ENCODE measurements around the gene RAD23A. TPM values are rescaled to one million over a fixed set of nuclear protein-coding genes. Genes with fewer than 3 reads are reported as not detected.

Gene RAD23A
- total RNA-seq, 6 experiments from 2014 or later = 108 to 140 (median 129) TPM

GRCh38 chr19:12987781-12988180, 42.1 kb downstream of the RAD23A start:
- TF ChIP-seq CTCF (IDR thresholded peaks at IDR 0.05) = no peak
- Mint-ChIP-seq H3K4me1 (ENCODE audit: low read depth) (peaks cover 8% of the 10 kb centered on the region), H3K9me3 (no peaks in the 10 kb centered on the region), H3K27me3 (ENCODE audit: insufficient read depth) (no peaks in the 10 kb centered on the region), H3K4me3 (no peak overlapping the region), H3K36me3 (ENCODE audit: low read depth) (no peaks in the 10 kb centered on the region), H3K27ac (no peak overlapping the region)
- DNase-seq = no peak

GRCh38 chr19:12990431-12990830, 44.8 kb downstream of the RAD23A start:
- Mint-ChIP-seq H3K4me1 (ENCODE audit: low read depth) (peaks cover 8% of the 10 kb centered on the region), H3K4me3 (no peak overlapping the region), H3K27ac (no peak overlapping the region), H3K27me3 (ENCODE audit: insufficient read depth) (peaks cover 2% of the 10 kb centered on the region; the same call in 1 of the 2 replicates), H3K36me3 (ENCODE audit: low read depth) (no peaks in the 10 kb centered on the region), H3K9me3 (no peaks in the 10 kb centered on the region)
- no peak for DNase-seq
- TF ChIP-seq CTCF (IDR thresholded peaks at IDR 0.05) = no peak

- Mint-ChIP-seq H3K4me3 (no peak overlapping the region), H3K27me3 (ENCODE audit: insufficient read depth) (peaks cover 2% of the 10 kb centered on the region; the same call in 1 of the 2 replicates), H3K27ac (no peak overlapping the region), H3K9me3 (no peaks in the 10 kb centered on the region), H3K4me1 (ENCODE audit: low read depth) (peaks cover 7% of the 10 kb centered on the region), H3K36me3 (ENCODE audit: low read depth) (no peaks in the 10 kb centered on the region)
- DNase-seq = no peak
- no peak for TF ChIP-seq CTCF (IDR thresholded peaks at IDR 0.05)
Measured at GRCh38 chr19:12990853-12991252, 45.2 kb downstream of the RAD23A start.

- Mint-ChIP-seq H3K4me1 (ENCODE audit: low read depth) (peaks cover 7% of the 10 kb centered on the region), H3K36me3 (ENCODE audit: low read depth) (no peaks in the 10 kb centered on the region), H3K9me3 (no peaks in the 10 kb centered on the region), H3K4me3 (no peak overlapping the region), H3K27ac (no peak overlapping the region), H3K27me3 (ENCODE audit: insufficient read depth) (peaks cover 2% of the 10 kb centered on the region; the same call in 1 of the 2 replicates)
- TF ChIP-seq CTCF (IDR thresholded peaks at IDR 0.05) = no peak
- no peak for DNase-seq
Measured at GRCh38 chr19:12991296-12991695, 45.6 kb downstream of the RAD23A start.

GRCh38 chr19:12992729-12993128, 47.1 kb downstream of the RAD23A start:
- DNase-seq = no peak
- TF ChIP-seq CTCF (IDR thresholded peaks at IDR 0.05) = no peak
- Mint-ChIP-seq H3K36me3 (ENCODE audit: low read depth) (no peaks in the 10 kb centered on the region), H3K4me1 (ENCODE audit: low read depth) (peaks cover 8% of the 10 kb centered on the region), H3K4me3 (no peak overlapping the region), H3K27ac (no peak overlapping the region), H3K27me3 (ENCODE audit: insufficient read depth) (peaks cover 2% of the 10 kb centered on the region; the same call in 1 of the 2 replicates), H3K9me3 (no peaks in the 10 kb centered on the region)

GRCh38 chr19:12993562-12993961, 47.9 kb downstream of the RAD23A start:
- no peaks in the 10 kb centered on the region for H3K9me3 Mint-ChIP-seq
- H3K27ac Mint-ChIP-seq = no peak overlapping the region
- H3K27me3 Mint-ChIP-seq (ENCODE audit: insufficient read depth) = peaks cover 2% of the 10 kb centered on the region; the same call in 1 of the 2 replicates
- H3K4me3 Mint-ChIP-seq = no peak overlapping the region
- TF ChIP-seq CTCF (IDR thresholded peaks at IDR 0.05) = no peak
- DNase-seq = no peak
- H3K36me3 Mint-ChIP-seq (ENCODE audit: low read depth) = peaks cover 6% of the 10 kb centered on the region
- peaks cover 14% of the 10 kb centered on the region for H3K4me1 Mint-ChIP-seq (ENCODE audit: low read depth)

All from HFFc6 (cell line).